SKM-1 (cell line): ENCODE measurements around the gene C1QTNF8.

Source experiments
- DNase-seq: peaks from one replicate; lab custom pipeline; 2025; ENCODE audit not compliant: unreplicated experiment; lab: John Stamatoyannopoulos, UW

Gene C1QTNF8

GRCh38 chr16:1127971-1128715 lies 32.1 kb upstream of the C1QTNF8 start:
- no peak for DNase-seq

DNA sequence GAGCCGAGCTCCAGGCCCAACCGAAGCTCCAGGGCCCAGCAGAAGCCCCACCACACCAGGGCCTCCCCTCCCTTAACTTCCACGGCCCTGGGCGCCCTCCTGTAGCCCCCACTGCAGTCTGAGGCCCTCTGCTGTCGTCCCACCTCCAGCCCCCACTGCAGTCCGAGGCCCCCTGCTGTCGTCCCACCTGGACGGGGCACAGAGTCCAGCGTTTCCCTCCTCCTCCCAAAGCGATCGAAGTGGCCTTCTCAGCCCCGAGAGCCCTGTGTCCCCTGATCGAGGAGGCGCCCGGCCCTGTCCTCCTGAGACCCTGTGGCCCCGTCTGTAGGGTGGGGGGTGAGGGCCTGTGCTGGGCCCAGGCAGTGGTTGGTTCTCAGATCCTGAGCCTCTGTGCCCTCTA lies 31.1 kb upstream of the C1QTNF8 start:
- no peak for DNase-seq

DNA sequence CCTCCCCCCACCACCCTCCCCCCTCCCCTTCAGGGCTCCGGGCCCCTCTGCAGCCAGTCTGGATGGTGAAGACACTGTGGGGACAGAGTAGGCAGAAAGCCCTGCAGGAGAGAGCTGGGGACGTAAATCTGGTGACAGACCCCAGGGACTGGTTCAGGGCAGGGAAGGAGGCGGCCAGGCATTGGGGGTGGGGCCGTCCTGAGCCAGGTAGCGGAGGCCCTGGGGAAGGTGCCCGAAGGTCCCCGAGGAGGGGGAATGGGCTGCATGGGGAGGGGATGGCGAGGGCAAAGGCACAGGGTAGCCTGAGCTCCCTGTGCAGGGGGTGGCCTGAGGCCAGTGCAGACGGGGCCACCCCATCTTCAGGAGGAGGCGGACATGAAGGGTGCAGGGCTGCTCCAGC lies 30.5 kb upstream of the C1QTNF8 start:
- no peak for DNase-seq

DNA sequence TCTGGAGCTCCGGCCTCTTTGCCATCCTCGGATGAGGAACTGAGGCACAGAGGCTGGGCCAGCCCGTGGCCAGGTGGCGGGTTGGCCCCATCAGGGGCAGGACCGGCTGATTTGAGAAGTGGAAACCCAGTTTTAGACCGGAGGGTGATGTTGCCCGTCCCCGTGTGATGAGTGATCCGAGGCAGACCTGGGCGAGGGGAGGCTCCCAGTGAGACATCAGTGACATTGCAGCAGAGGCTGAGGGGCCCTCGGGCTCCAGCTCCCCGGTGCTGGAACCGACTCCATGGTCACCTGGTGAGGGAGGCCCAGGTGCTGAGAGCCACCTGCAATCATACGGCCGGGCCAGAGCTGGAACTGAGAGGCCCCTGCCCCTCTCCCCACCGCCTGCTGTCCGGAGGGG lies 30.0 kb upstream of the C1QTNF8 start:
- no peak for DNase-seq

- no peak for DNase-seq
Observed at GRCh38 chr16:1125471-1125870, 29.4 kb upstream of the C1QTNF8 start.

DNA sequence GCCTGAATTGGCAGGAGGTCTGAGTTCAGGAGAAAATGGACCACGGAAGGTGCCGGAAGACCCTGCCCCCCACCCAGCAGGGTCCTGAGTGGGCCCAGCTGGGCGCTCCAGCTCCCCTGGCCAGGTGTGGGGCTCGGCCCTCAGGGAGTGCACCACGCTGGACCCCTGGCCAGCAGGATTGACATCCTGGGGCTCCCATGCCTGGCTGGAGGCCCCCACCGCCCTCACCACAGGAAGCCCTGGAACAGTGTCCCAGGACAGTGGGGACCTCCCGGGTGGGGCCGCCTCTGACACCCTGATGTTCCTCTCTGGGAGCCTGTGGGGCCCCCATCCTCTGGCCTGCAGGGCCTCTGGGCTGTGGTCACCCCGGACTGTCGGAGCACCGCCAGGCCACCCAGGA lies 28.8 kb upstream of the C1QTNF8 start:
- no peak for DNase-seq

DNA sequence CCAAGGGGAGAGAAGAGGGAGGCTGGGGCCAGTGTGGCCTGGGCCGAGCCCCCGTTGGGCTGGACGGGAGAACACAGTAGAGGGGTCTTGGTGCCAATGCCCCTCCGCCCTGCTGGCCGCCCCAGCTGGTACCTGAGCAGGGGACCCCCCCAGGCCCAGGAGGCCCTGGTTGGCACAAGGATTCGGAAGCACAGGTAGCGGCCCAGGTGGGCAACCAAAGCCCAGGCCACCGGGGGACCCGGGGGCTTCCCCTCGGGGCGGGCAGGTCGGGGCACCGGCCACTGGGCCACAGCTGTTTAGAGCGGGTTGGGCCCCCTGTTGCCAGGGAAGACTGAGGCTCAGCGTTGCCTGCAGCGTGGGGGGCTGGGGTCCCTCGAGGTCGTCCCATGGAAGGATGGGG lies 28.2 kb upstream of the C1QTNF8 start:
- no peak for DNase-seq

GRCh38 chr16:1123525-1124230 lies 27.6 kb upstream of the C1QTNF8 start:
- DNase-seq: no peak

DNA sequence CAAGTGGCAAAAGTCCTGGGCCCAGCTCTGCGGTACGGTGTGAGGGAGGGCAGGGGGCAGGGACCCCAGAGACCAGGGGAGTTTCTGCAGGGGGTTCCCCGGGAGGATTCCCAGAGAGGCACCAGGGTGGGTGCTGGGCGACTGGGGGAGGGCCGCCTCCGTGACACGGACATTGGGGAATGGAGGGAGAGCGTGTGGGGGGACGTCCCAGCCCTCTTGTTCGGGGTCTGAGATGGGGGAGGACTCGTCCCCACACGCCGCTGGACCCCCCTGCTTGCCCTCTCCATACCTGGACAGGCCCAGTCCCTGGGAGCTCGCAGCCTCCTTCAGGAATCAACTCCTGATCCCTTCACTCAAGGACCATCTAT lies 26.3 kb upstream of the C1QTNF8 start:
- DNase-seq: no peak

DNA sequence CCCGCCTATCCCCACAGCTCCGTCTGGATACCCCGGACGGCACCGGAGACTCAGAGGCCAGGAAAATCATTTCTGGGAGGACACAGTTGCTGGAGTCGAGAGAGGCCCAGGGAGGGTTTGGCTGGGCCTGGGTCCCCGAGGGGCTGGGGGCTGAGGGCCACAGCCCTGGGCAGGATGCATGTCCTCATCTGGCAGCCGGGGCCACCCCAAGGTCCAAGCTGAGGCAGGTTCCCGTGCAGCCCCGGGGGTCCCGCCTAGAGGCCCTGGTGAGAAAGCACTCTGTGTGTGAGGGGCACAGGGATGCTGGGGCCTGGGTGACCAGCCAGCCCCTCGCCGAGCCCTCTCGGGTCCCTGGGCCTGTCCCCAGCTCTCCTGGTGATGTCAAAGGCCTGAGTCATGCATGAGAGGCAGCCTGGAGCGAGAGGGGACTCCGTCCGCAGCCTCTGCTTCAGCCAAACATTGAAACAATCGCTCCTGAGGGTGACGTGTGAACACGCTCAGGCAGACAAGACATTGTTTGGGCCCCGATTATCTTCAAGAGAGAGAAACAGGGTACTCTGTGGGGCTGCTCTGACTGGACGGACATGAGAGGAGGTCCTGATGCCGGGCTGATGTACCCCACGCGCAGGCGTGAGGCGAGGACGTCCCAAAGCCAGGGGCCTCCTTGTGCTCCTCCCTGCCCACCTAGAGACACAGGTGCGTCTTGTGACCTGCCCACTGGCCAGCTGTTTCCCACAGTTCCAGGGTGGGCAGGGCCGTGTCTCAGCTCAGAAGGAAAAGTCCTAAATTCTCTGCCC lies 25.8 kb upstream of the C1QTNF8 start:
- DNase-seq: no peak

DNA sequence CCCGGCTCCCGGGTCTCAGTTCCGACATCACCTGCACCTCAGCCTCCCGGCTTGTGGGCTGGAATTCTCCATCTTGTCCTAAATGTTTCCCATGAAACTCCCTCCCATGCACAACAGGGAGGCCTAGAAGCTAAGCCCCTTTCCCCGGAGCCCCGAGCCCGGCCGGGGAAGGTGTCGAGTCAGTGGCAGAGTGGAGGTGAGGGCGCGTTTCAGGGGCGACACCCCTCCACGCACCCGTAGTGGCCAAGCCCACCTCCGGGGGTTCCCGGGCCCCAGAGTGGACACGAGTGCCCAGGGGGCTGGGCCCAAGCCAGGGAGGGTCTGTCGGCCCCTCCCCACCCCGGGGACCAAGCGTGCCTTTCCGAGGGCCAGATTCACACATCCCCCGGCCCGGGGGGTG lies 25.0 kb upstream of the C1QTNF8 start:
- no peak for DNase-seq

DNA sequence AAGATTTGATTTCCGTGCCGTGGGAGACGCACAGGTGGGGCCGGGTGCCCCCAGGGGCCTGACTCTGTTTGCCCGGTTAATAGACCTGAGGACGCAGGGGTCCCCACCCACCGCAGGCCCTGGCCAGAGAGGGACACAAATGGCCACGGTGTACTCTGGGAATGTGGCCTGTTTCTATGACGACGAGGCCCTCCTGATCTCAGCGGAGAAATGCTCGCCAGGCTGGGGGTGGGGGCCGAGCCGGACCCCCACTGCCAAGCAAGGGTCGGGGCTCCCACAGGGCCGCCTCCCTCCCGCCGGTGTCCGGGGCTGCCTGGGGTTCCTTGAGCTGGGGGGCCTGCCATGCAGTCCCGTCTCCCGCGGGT lies 24.5 kb upstream of the C1QTNF8 start:
- no peak for DNase-seq

DNA sequence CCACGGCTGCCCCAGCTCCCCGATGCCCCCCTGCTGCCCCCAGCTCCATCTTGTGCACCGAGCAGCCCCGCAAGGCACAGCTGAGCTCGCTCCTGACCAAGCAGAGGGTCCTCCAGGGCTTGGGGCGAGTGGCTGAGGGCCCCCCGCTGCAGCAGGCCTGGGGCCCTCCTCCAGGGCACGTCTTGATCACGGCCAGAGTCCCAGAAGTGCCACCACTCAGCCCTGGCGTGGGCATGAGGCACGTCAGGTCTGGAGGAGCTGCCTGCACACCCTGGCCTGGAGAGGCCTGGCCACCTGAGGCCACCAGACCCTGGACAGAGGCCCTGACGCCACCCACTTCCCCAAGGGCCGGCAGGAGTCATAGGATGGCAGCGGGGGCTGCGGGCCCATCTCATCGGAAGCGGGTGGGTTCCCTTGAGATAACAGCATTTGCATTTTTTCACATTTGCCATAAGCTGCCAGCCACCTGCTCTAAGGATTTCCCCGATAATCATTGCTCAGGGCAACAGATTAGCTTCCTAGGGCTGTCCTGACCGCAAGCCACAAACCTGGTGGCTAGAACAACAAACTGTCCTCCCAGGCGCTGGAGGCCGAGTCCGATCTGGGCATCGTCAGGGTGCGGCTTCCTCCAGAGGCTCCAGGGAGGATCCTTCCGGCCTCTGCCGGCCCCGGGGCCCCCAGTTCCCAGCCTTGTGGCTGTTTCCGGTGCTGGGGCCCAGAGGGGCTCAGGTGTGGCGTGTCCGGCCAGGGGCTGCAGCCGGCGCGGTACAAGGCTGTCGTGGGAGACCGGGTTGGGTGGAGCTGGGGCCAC lies 23.9 kb upstream of the C1QTNF8 start:
- DNase-seq: no peak

- no peak for DNase-seq
Observed at GRCh38 chr16:1119129-1119528, 23.1 kb upstream of the C1QTNF8 start.

GRCh38 chr16:1117926-1118325 lies 21.9 kb upstream of the C1QTNF8 start:
- DNase-seq: no peak

GRCh38 chr16:1117176-1117900 lies 21.3 kb upstream of the C1QTNF8 start:
- DNase-seq: no peak

- no peak for DNase-seq
Observed at GRCh38 chr16:1116693-1117077, 20.6 kb upstream of the C1QTNF8 start.

GRCh38 chr16:1113889-1114526 lies 18.0 kb upstream of the C1QTNF8 start:
- no peak for DNase-seq

GRCh38 chr16:1113489-1113888 lies 17.4 kb upstream of the C1QTNF8 start:
- no peak for DNase-seq

GRCh38 chr16:1112506-1113184 lies 16.6 kb upstream of the C1QTNF8 start:
- DNase-seq: no peak
